ENCODE data around the gene IL16.

- TF ChIP-seq EZH2phosphoT487 (IDR thresholded peaks at IDR 0.05; ENCODE audit: insufficient read depth, low read depth), result no peak
- no peak for TF ChIP-seq EZH2 (IDR thresholded peaks at IDR 0.05; ENCODE audit: insufficient read depth, poor library complexity, severe bottlenecking)
Observed at GRCh38 chr15:81161160-81161673, 35.5 kb upstream of the IL16 start.
